GM21528 (cell line): ENCODE results near the gene IL25.

Experiments used
- ATAC-seq: cut with Tn5 transposase; IDR thresholded peaks from one replicate; pipeline ENCODE4 v1.9.1; 2021; ENCODE audit warnings: mild to moderate bottlenecking, moderate library complexity; ENCODE audit not compliant: unreplicated experiment, low FRiP score

IL25 gene

DNA sequence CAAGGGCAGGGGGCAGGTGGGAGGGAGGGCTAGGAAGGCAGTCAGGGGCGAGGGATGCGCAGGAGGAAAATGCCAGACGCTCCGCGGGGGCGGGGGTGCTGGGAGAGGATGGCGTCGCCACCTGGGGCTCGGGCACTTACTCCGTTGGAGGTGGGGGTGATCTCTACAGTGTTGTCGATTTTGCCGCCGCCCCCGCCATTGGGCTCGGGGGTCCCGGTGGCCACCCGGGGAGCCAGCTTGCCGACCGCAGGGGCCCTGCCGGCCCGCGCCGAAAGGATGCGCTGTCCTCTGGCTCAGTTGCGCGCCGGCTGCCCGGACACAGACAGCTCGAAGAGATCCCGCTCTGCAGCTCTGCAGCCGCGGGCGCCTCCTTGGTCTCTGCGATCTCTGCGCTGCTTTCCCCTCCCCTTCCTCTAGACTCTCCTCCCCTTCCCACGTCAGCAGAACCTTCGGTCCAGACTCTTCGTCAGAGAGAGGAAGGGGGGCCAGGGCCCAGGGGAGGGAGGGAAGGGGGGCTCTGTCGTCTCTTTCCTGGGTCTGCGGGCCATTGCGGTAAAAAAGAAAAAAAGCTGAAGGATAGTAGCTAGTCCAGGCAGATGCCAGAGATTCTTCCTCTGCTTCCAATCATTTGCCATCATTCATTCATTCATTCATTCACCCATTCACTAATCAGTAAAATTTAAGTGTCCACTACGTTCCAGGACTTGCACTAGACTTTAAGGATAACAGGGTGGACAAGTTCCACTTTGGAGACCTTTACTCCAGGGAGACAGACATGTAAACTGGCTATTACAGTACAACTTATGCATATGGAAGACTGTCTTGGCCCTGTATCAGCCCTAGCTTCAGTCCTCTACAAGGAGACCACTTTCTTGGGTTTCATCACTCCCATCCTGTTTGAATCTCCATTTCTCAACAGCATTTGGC lies 19.8 kb upstream of the IL25 start, which contains the start of gene SLC22A17:
SLC22A17 (minus strand) TSS at position 382 of the 927 bp plus-strand sequence.
- ATAC-seq, result no peak

DNA sequence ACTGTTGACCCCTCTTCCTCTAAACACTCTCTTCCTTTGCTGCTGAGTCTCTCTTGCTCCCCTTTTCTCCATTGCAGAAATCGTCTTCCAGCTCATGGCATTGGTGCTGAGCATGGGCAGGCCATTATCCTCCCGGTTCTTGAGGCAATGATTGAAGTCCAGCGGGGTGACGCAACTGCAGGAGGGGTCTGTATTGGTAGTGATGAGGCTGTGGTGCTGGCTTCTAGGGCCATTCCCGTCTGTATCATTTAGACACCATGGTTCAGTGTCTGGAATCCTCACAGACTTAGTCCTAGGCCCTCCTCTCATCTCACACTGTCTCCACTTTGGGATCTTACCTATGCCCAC lies 19.2 kb upstream of the IL25 start:
- no peak for ATAC-seq

DNA sequence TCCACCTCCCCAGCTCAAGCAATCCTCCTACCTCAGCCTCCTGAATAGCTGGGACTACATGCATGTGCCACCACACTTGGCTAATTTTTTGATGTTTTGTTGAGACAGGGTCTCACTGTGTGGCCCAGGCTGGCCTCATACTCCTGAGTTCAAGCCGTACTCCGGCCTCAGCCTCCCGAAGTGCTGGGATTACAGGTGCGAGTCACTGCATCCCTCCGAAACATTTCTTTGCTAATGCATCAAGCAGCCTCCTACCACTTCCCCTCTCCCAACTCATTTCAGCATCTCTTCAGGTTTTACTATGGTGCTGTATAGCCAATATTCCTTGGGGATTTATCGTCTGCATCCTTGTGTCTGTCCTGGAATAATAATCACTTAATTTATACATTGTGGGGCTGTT lies 17.6 kb upstream of the IL25 start:
- ATAC-seq, result no peak

DNA sequence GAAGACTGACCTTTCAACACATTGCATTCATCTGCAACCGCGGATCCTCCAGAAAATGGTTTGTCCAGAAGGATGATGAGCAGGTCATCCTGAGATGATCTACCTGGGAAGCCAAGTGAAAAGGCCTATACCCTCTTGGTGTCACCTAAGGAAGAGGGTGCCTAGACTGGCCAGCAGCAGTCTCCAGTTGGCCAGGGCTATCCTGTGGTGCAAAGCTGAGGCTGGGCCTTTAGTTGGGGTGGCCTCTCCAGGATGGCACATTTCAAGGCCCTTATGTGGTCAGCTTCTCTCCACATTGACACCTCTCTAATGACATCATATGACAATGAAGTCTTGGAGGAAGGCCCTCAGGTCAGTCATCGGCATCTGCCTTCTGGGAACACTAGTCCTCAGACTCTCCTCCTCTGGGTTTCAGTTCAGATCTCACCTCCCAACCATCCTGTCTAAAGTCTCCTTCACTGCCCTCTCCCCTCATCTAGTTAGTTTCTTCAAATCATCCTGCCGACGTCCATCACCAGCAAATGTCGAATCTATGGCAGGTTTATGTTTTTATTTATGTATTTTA lies 16.7 kb upstream of the IL25 start:
- no peak for ATAC-seq

DNA sequence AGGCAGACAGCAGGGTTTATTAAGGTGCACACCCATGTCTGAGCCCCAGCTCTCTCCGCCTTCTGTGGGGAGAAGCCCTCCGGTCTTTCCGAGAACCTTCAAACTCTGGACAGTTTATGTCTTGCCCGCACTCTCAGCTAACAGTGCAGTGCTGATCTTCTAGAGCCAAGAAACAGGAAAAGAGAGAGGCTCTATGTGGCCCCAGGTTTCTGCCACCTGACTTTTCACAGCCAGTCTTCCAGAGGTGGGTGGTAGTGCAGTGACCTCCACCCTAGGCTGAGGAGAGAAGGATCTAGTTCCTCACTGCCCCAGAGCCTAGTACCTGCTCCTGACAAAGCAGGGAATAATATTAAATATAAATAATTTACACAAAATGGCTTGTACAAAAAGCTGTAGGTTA lies 15.9 kb upstream of the IL25 start:
- no peak for ATAC-seq

DNA sequence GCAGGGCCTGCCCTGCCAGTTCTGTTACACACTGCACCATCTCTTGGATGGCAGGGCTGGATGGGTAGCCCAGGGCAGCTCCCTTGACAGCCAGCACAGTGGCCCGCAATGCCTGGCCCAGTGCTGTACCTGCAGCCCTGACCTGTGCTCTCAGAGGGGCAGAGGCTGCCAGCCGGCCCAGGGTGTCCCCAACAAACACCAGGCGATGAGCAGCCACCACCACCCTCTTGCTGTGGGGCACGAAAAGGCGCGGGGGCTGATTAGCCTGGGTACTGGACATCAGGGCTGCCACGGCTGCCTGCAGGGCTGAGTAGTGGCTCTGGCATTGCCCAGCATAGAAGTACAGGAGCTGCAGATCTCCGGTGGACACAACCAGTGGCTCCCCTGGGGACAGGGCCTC lies 15.3 kb upstream of the IL25 start:
- no peak for ATAC-seq

DNA sequence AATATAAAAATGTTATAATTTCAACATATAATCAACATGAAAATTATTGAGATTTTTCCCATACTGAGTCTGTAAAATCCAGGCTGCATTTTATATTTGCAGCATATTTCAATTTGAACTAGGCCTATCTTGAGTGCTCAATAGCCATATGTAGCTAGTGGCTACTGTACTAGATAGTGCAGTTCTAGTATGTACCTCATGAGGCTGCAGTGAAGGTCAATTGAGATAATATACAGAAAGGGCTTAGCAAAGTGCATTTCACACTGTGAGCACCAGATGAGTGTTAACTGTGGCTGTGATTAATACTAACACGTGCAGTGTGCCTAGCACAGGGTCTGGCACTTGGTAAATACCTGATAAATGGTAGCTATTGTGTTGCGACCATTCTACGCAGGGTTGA lies 14.6 kb upstream of the IL25 start:
- no peak for ATAC-seq

DNA sequence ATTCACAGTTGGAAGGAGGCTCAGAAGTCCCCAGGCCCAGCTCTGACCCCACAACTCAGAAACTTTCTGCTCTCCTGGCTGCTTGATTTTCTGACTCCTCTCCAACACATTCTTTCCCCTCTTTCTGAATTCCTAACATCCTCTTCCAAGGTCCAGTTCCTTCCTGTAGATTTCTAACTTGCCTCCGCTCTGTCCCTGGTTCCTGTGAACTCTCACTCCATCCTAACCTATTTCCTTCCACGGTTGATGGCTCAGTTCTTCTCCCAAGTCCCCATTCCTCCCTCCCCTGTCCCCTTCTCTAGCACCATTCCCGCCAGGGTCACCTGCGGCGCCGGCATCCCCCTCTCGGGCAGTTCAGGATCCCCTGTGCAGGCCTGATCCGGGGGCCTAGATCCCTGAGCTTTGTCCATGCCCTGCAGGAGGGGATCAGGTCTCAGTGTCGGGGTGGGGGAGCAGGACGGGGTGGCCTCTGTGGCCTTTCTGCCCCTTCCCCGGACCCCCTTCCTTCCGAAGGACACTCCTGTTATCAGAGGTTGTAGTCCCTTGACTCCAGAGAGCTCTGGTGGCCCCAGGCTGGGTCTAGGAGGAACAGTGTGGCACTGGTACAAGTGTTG lies 13.9 kb upstream of the IL25 start:
- ATAC-seq, result no peak

DNA sequence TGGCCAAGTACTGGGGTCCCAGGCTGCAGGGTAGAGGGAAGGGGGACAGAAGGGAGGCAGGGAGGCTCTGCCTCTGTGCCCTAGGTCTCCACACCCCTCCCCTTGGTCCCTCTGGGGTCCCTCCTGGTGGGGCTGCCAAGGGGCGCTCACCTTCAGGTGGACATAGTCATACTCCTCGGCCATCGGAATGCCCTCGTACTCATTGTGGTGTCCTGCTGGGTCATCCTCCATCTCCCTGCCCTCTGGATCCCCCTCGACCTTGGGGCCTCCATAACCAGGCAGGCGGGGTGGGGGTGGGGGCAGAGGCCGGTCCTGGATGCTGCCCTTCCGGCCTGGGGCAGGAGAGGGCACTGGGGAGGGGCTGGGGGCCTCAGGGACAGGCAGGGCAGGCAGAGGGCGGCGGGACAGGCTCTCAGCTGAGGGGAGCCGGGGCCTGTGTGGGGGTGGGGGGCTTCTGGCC lies 13.4 kb upstream of the IL25 start:
- no peak for ATAC-seq

DNA sequence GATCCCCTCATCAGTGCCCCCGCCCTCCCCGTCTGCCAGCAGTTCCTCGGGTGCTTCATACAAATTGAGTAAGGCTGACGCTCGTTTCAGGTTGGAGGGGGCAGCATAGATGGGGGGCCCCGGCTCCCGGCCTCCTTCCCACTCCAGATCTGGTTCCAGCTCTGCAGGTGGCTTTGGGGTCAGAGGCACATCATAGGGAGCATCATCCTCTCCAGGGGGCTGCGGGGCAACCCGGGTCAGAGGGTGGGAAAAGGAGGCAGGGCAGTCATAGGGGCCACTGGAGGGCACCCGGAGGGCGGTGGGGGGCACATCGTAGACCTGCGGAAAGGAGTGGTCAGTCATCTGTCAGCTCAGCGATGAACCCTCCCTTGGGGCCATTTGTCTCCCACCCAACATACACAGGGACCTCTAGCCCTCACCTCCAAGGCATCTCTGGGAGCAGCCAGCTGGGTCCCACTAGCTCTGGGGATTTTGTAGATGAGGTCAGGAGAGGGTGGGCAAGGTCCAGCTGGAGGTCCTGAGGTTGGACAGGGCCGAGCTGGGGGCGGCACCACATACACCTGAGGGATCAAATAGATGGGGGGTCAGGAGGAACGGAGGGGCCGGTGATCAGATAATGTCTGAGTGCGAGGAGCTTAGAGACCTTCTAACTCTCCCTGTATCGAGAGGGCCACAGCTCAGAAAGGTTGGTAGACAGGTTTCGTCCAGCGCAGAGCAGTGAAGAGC lies 12.7 kb upstream of the IL25 start:
- ATAC-seq, result no peak

DNA sequence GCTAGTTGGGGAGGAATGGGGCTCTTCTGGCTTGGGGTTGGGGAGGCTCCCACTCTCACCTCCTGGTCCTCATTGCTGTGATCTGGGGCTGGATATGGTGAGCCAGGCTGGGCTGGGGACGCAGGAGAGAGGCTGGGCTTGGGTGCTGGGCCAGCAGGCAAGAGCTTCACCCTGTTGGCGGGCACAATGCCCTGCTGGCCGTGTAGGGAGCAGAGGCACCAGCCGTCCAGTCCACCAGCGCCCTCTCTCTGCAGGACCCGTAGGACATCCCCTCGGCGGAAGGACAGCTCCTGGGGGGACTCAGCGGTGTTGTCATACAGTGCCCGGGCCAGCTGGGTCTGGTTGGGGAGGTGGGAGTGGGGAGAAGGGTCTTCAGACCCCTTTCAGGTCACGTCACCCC lies 12.1 kb upstream of the IL25 start:
- no peak for ATAC-seq

DNA sequence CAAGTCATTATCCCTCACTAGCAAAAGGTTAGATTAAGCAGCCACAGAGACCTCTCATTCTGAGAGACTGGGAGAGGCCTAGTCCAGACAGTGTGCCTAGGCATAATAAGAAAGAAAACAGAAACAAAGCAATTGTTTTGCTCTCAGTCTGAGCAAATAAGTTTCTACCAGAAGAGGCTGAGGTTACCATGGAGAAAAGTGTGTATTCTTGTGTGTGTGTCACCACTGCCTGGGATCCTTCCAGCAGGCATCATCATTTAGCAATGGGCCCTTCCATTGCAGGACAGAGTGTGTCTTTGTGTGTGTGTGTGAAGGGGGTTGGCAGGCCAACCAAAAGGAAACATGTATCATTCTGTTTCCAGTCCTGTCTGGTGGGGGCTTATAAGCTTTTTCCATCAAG lies 11.3 kb upstream of the IL25 start:
- ATAC-seq, result no peak

DNA sequence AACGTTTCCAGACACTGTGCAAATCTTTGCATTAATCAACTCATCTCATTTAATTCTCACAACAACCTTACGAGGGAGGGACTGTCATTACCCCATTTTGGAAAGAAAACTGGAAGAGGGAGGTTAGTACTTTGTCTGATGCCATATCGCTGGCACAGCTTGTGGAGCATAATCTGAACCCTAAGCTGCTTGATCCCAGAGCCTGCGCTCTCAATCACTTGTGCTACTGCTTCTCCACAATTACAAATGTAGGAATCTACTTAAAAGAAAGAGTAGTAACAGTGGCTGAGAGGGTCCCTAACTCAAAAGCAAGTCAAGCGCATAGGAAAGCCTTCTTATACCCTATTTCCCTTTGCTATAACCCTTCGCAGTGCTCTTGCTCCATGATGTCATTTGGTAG lies 10.8 kb upstream of the IL25 start:
- ATAC-seq, result no peak

DNA sequence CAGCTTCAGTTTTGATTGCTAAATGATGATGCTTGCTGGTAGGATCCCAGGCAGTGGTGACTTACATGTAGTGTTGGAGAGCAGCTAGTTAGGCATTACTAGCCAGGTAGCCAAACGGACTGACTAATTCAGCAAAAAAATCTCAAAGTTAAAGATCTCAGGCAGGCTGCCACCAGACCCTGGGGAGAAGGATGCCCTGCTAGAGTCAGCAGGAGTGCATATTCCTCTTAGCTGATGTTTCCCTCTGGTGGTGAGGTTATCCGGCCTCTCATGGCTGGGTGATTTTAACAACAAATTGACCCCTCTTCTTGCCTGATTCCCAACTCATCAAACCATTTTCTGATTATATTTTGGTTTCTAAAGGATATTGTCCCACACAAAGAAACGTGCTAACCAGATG lies 10.4 kb upstream of the IL25 start:
- no peak for ATAC-seq

DNA sequence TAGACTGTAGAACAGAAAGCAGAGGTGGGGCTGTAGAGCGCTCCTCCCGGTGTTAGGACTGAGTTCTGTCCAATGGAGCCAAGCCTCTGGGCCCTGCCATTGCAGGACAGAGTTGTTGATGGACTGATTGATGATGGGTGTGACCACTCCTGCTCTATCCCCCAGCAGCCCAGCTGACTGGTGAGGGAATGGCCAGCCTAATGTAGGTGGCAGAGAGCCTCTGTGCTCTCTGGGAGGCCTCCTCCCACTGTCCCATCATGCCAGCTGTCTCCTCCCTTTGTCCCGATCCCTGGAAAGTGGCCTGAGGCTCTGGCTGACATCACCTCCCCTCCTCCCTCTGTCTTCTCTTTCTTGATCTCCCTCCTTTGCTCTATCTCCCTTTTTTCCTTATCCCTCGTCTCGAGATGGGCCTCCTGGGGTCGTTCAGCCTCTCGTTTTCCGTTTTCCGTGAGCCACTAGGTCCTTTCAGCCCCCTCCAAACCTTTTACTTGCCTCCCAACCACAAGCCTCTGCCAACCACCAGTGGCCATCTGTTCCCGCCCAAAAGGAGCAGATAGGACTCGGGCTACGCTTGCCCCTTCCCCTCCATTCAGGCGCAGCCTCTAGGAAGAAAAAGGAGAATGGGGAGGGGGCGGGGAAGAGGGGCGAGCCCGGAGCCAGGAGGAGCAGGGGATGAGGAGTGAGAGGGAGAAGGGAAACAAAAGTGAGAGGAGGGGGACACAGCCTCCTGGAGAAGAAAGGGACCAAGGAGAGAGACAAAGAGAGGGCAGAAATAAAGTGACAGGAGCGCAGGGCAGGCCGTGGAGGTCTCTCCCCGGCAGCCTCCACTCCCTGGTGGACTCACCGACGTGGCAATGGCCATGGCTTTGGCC lies 8.2 kb upstream of the IL25 start:
- ATAC-seq, result no peak

DNA sequence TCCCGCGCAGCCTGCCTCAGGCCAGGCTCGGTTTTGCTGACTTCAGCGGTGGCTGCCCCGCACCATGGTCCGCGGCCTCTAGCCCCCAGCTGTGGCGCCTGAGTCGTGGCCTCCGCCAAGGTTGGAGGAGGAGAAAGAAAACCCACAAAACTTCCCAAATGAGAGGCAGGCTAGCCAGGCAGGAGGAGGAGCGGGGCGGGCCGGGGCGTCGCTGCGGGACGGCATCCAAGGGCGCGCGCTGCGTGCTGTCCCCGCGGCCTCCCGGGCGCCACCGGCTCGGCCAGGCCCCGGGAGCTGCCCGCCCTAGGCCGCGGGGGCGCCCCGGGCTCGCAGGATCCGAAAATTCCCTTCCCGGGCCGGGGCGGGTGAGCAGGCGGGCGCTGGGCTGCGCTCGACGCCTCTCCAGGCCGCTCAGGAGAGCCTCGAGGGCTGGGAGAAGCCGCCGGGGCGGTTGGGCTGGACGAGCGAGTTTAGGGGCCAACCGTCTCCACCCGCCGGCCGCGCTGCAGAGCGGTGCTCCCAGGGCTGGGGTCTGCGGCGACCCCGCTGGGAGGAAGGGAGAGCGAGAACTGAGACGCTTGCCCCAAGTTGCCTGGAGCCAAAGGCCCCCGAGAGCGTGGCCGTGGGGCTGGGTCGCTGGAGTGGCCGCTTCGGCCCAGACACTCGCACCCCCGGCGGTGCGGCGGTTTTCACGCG lies 7.4 kb upstream of the IL25 start, which contains the start of gene EFS:
EFS (minus strand) TSS at position 137 of the 696 bp plus-strand sequence. CDS start 147 bp downstream, outside the sequence.
- ATAC-seq, result no peak

DNA sequence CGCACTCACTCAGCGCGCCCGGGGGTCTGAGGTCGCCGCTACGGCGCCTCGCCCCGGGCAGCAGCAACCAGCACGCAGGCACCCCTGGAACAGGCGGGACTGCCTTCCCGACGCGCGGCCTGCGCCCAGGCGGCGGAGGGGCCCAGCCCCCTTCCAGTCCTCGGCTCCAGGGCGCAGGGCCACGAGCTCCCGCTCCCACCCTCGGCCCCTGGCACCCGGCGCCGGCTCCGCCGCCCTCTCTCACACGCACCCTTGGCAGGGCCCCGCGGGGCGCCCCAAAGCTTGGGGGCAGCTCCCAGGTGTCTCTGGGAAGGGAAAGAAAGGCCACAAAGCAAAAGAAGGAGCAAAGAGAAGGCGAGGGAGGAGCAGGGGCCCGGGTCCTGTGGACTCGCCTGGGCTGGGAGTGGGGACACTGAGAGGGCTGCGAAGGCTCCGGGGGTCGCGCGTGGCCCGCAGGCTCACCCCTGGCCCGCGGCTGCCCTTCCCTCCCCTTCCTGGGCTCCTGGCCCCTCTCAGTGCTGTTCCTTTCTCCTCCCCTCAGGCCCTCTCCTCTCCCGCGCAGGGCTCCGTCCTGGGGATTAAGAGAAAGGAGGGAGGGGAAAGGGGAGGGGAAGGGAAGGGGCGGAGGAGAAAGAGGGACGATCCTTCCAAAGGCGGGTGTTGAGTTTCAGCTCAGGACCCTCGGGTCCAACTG lies 6.7 kb upstream of the IL25 start:
- no peak for ATAC-seq

DNA sequence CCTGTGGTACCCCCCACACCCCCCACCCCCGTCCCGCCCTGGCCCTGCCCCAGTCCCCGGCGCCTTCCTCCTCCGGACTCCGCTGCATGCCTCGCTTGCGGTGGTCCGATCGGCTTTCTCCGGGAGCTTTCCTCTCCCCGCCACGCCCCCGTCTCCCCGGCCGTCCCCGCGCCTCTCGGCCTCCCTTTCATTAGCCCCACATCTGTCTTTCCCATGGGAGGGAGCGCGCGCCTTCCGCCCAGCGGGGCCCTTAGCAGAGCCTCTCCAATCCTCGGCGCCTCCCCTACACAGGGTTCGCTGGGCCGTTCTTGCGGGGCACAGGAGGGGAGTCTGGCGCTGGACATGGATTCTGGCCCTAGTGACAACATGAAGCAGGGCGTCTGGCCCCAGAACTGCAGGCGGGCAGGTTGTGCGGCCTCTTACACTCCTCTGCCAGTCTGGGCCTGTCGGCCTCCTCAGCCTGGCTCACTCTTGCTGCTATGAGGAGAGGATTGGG lies 6.1 kb upstream of the IL25 start:
- no peak for ATAC-seq

DNA sequence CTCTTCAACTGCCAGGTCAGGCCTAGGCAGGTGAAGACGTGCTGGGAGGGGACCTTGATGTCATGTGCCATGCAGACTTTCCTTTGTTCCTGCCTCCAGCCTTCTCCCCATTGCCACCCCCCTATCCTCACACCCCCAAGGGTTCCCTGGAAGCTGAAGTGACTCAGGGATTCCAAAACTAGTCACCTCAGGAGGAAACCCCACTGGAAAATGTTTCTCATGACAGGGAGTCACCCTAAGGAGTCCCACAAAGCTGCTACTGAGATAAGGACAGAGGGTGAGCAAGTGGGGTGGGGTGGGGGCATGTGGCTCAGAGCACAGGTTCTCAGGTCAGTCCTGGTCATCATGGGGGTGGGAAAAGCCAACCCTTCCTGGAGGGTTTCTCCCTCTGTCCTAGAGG lies 2.4 kb upstream of the IL25 start:
- no peak for ATAC-seq
